Superior temporal gyrus (tissue), 1 donor: ENCODE results near the gene PPP2R2C.

ENCODE experiments used
- DNase-seq: peaks from one replicate; pipeline ENCODE4 v3.0.0-alpha.2; 2016; ENCODE audit errors: extremely low spot score

Gene PPP2R2C

DNA sequence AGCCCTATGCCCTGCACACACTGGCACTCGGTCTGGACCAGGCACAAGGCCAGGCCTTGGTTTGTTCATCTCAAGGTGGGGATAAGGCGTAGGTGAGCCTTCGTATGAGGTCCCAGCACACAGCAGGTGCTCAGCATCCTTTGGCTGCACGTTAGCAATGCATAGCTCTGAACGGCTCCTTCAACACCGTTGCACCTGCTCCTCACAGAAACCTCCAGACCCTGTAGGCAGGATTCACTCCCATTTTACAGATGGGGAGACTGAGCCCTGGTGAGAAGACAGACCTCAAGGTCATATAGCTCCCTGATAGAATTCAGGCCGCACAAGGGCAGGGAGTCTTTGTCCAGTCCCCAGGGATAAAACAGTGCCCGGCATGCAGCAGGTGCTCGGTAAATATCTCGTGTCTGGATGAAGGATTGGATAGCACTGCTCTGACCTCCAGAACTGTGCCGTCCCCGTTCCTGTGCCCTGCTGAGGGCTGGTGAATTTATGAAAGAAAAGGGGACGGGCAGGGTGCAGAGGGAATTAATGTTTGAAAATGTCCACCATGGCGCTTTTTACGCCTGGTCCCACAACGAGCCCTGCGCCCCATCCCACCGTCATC, 2.4 kb downstream of the PPP2R2C start:
- DNase-seq: no peak

DNA sequence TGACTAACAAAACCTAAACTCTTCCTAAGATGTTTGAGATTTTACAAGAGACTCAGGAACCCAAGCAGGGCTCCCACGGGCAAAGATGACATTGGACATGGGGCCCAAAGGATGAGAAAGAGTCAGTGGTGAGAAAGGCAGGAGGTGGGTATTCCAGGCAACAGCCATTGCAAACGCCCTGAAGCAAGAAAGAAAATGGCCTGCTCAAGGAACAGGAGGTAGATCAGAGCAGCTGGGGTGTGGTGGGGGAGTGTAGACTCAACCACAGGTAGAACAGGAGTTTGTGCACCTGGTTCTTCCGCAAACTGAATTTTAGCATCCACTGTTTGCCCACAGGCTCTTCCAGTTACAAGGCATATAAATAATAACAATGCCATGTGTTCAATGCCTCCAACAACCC, 3.3 kb downstream of the PPP2R2C start:
- no peak for DNase-seq

DNA sequence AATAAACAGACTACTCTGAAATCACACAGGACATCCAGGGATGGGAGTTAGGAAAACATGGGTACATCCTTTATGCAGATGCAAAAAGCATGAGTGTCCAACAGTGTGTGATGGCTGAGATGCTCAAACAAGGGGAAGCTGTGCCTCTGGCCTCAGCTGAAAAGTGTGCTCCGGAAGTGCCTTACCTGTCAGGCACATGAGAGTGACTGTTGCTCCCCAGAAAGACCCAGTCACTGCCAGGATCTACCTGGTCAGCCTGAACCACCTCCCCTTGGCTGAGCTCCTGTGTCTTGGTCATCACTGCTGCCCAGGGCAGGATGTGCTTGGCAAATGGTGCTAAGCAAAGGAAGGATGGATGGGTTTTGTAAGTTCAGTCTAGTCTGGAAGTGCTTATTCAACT, 4.0 kb downstream of the PPP2R2C start:
- DNase-seq: no peak

DNA sequence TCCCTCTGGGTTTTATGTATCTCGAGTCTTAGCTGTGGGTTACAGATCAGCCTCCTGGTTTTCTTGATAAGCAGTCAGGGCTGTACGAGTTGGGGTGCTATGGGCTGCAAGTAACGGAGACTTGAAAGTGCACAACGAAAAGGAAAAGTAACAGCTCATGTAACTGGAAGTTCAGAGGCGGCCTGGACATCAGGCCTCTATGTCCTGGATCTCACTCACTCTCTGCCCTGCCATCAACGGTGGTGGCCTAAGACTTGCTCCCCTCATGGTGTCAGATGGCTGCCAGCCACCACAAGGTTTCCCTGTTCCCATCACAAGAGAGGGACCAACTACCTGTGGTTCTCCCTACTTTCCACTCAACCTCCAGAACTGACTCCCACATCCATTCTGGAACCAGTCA, 4.8 kb downstream of the PPP2R2C start:
- no peak for DNase-seq

DNA sequence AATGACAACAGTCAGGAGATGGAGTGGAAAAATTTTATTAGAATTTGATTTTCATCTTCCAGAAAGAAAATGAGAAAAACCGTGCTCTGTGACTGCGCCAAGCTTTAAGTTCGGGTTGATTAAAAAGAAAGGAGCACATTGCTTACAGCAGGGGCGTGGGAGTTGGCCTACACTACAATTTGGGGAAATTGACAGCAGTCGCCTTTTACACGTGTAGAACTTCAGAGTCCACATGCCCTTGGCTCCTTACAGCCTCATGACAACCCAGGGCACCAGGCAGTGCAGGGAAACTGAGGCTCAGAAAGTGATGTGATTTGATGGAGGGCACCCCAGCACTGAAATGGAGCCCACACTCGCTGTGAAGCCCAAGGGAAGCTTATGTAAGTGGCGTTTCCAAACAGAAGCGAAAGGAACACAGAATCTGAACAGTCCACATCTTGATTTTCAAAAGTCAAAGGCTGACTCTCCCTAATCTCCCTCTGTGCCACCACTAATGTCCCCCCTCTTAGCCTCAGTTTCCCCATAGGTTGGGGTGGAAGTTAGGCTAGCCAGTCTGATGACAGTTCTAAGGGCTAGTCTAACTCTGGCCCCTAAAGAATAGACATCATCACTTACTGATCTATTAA, 5.5 kb downstream of the PPP2R2C start:
- DNase-seq: peak; percentile 56

DNA sequence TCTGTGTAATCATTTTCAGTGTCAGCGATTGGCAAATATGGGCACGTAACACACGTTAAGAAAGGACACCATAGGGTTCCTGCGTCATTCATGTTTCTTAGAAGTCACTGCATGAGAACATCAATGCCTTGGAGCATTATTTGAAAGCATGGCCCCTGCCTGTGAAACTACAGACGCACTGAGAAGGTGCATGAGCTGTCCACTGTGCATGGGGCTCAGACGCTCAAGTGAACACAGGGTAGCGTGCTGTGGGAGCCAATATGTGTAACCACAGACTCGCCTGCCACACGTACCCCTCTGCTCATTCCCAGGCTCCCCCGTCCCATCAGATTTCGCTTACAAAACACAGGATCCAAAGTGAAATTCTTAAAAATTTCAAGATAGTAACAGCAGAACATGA, 6.5 kb downstream of the PPP2R2C start:
- no peak for DNase-seq

DNA sequence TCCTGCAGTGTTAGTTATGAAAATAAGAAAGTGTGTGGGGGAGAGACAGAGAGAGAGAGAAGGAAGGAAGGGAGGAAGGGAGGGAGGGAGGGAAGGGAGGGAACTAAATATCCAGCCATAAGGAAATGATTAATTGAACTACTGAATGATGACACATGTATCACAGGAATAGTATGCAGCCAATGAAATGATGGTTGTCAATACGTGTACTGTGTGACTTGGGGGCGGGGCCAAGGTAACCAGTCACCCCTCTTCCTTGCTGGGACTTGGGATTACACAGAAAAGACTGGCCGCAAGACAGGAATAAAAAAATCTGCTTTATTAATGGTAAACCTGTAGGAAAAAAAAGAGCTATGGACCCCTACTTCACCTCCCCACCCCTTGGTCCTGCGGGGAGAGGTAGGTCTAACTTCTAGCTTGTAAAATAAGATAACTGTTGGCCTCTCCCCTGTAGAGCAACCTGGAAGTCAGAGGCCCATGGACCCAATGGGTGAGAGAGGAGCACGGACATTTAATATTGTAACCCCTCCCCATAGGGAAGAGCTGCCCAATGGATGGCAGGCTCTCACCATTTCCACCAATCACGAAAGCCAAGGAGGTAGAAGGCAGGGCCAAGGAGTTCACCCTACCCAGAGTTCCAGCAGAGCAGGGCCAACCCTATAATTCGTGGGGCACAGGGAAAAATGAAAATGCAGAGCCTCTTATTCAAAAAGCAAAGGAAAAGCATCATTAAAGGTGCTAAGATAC, 7.4 kb downstream of the PPP2R2C start:
- DNase-seq: no peak

DNA sequence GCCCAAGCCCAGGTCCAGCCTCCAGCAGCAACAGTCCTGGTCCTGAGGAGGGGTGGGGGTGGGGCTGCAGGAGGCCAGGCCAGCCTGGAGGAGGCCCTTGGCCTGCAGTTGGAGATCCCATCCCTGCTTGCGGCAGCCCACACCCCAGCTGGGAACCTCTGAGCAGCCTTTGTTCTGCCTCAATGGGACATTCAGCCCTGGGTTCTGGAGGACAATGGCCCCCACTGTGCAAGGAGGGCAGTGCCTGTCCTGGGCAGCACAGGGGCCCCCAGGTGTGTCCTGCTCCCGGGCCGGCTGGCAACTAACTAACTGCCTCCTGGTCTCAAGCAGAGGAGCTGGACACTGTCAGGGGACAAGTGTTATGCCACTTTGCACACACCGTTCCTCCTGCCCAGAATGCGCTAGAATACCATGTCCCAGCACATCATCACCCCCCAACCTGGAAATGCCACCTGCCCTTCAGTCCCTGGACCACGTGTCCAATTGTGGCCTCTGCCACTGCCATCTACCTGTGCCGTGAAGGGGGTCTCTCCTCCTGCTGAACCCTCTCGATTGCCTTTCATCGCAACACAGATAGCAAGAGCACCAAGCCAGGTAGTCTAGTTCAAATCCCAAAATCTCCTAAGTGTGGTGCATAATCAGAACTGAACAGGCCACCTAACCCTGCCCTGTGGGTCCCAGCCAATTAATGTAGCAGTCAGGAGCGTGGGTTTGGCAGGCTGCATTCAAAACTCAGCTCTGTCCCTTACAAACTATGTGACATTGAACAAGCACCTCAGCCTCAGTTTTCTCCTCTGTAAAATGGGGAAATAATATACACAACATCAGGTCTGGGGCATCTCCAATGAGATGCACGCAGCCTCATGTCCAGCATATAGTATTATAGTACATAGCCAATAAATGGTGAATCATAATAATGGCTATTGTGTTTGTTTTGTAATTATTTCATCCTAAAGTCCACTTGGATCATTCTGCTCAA, 8.8 kb downstream of the PPP2R2C start:
- peak; percentile 93 for DNase-seq

DNA sequence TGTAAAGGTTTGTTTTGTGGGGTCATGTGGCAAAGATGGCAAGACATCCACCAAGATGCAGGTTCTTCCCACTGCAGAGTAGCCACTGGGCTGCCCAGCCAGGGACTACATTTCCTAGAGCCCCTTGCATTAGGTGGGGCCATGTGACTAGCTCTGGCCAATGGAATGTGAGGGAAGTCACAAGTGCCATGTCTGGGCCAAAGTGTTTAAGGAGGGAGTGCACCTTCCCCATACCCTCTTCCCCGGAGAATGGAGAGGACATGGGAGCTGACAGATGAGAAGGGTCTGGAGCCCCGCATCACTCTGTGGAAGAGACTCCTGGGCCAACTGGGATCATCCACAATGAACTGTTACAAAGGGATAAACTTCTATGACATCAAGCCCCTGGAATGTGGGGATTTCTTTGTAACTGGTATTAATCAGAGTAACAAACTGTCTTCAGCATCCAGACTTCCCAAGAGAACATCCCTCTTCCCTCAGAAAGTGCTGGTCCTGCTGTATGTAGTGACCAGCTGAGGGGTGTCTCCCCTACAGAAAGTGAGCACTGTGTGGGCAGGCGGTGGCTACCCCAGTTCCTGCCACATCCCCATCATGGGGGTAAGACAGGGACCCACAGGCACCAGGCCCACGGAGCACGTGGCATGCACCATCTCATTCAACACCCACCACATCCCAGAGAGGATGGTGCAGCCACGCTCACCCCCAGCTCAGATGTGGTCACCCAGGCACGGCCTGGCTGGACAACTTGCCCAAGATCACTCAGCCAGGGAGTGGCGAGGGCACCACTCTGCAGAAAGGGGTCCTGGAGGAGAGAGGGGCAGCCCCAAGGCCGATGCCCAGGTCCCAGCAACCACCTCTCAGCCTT, 10.9 kb downstream of the PPP2R2C start:
- DNase-seq: no peak

DNA sequence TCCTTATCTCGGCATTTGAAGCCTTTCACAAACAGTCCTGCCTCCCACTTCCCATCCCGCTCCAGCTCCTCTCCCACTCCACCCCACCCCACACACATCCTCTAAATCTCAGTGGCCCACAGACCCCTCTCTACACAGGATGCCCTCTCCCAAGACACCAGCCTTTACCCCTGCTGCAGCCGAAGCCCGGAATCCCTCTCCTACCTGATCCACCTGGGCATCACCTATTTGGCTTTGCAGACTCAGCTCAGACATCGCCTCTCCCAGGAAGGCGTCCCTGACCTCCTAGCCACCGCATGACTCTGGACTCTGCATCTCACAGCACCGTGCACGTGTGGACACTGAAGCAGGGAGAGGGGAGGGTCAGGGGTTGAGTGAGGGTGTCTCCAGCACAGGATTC, 11.5 kb downstream of the PPP2R2C start:
- no peak for DNase-seq

DNA sequence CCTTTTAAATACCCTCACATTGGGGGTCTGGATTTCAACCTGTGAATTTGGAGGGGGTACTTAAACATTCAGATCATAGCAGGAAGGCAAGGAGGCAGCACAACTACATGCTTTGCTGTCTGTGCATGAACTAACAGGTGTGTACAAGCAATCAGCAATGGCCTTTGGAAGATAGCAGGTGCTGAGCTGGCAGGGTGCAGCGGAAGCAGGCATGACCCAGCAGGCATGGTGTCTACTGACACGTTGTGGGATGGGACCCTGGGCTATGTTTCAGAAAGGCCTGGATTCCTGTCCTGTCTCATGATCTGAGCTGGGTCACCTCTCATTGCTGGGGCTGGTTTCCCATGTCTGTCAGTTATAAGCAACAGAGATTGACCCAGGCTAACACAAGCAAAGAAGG, 13.9 kb downstream of the PPP2R2C start:
- DNase-seq: no peak

DNA sequence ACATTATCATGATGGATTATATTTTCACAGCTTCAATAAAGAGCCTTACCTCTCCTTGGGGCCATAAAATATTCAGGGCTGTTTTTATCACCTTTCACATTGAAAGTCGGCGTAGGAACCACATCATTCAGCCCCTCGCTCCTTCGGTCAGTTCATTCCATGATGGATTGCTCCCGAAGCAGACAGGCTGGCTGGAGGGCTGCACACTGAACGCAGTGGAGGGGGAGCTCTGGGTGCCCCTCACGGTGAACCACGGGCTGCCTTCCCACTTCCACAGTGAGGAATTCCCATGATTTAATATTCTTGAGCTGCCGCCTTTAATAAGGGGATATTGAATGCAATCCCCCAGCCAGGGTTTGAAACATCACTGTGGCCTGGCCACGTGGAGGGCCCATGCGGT, 16.0 kb downstream of the PPP2R2C start:
- no peak for DNase-seq

DNA sequence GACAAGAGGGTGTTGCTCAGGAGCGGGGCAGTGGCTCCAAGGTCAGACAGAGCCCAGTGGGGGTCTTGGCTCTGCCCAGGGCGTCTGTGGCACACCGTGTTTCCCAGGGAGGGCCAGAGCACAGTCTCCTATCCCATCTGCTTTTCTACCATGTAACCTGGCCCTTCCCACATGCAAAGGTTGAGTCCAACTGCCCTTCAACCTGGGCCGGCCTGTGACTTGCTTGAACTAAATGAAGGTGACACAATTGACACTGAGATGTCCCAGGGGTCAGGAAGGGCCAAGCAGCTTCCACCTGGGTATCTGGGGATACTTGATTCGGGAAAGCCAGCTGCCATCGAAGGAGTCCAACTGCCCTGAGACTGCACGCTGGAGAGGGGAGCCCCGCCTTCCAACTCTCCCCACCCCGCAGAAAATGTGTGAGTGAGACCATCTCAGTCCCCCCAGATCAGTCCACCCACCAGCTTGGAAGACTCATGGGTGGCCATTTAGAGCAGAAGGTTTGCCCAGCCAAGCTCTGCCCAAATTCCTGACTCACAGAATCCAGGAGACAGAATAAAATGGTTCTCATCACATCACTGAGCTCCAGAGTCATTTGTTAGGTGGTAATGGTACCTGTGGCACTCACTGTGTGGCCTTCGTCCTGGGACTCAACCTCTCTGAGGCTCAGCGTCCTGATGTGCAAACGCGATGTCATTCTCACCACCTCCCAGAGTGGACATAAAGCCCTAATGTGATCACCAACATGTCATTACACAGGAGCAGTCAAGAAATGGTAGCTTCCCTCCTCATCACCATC, 18.1 kb downstream of the PPP2R2C start:
- peak; percentile 8 for DNase-seq

DNA sequence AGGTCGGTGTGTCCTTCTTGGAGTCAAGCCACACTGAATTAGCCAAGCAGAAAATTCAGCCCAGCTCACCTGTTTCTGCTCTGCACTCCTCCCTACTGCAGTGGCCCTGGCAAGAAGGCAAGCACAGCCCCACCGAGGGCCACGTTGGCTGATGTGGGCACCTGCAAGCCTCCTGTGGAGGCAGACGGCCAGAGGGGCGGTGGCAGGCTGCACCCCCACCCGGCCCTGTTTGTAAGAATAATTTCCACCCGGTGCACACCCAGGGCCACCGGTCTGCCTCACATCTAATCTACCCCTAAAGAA, 18.8 kb downstream of the PPP2R2C start:
- no peak for DNase-seq

DNA sequence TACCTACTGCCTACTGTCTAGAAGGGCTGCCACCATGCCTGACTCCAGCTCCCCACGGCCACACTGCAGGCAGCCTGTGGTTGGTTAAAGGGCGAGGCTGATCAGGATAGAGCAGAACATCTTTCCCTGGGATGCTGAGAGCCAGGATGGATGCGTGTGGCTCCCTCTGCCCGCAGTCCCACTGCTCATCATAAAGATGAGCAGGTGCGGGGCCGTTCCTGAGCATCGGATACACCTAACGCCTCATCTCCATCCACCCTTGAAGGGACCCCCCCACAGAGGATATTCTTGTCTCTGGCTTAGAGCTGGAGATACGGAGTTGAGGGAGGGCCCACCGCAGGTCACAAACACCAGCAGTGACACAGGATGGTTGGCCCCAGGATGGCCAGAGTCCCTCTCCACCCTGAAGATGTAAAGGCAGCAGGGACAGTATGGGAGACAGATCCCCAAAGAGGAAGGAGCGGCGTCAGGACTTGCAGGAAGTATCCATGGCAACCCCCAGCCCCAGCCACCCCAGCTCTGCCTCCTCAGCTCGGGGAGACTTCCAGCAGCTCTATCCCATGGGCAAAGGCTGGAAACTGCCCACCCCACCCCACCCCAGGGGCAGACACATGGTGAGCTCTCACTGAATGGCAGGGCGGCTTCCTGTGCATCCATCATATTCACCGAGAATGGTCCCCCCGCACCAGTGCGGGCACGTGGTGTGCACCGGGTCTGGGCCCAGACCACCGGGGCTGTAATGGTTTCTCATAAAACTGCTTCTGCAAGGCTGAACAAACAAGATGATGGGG, 19.3 kb downstream of the PPP2R2C start:
- no peak for DNase-seq

DNA sequence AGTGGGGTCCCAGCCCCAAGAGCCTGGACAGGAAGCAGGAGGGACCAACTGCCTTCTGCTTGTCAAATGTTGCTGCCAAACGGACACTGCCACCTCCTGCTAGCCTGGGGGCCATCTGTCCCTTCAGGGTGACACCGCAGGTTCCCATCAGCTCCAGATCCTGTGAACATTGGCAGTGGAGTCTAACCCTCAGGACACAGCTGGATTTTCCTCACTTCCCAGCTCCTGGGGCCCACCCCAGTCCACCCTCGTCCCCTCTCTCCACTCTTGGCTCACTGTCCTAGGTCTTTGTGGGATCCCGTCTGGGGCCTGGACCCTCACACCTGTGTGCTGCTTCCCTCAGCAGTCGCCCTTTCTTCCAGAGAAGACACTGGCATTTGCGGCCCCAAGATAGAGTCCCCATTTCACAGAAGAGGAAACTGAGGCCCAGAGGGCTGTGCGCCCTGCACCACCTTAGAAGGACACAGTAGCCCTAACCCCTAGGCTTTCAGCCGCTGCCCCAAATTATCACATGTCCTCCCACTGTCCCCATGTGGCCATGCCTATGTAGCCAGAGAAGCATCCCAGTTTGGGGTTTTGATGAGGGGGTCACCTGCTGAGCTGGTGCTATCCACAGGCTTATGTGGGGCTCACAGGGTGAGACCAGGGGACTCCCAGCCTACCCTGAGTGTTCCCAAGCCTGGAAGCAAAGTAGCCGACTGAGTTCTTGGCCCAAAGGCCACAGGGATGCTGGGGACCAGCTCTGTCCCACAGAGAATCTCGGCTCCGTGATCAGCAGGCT, 20.1 kb downstream of the PPP2R2C start:
- DNase-seq: no peak

DNA sequence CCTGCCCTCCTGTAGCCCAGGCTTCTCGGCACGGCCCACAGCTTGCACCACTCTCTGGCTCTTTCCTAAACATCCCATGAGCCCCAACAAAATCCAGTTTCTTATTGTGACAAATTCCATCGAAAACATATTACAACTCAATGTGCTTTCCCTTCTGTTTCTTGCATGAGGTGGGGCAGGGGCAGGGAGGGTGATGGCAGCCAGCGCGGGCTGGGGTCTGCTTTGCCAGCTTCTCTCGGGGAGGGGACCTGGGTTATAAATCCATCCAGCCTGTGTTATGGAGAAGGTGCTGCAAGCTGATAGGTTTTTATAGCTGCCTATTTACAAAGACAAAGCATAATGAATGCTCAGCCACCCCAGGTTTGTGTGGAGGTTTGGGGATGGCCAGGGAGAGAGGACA, 21.1 kb downstream of the PPP2R2C start:
- DNase-seq: no peak

DNA sequence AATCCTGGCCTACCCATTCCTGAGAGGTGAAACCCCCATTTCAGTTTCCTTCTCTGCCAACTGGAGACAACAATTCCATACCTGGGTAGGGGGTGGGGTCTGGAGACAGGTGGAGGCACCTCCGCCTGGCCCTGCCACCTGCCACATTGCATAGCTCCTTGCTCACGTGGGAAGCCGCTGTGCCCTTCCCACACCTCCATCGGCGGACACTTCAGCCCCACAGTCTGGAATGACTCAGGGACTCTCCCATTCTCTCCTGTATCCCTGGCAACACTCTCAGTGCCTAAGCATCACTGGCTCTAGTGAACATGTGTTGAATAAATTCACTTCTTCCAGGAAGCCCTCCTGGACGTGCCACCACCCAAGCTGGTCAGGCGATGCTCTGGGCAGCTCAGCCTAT, 21.7 kb downstream of the PPP2R2C start:
- DNase-seq: no peak
